Central memory CD8-positive, alpha-beta T cell (primary cell): ENCODE measurements around the gene MACROD2.

ENCODE experiments used
- ATAC-seq: fragments of 150-1000 bp; cut with Tn5 transposase; replicated peaks from 2 replicates; pipeline ENCODE4 v1.10.0; 2022; ENCODE audit warnings: mild to moderate bottlenecking, moderate FRiP score, moderate number of reproducible peaks; ENCODE audit not compliant: poor library complexity, severe bottlenecking; ENCODE audit errors: extremely low read depth
- DNase-seq, 2 donors: peaks; one replicate each; pipeline ENCODE4 v3.0.0; 2021; ENCODE audit warnings: low spot score in 2 of 2
- H3K27ac Mint-ChIP-seq: one replicate; pipeline ENCODE4 v1.8.0; 2022; ENCODE audit warnings: low read depth, mild to moderate bottlenecking, moderate library complexity, mixed read lengths
- H3K27me3 Mint-ChIP-seq: one replicate; pipeline ENCODE4 v1.8.0; 2022; ENCODE audit warnings: mixed read lengths
- H3K36me3 Mint-ChIP-seq: one replicate; pipeline ENCODE4 v1.8.0; 2022; ENCODE audit warnings: mild to moderate bottlenecking, moderate library complexity, mixed read lengths; ENCODE audit not compliant: insufficient read depth
- H3K4me1 Mint-ChIP-seq: one replicate; pipeline ENCODE4 v1.8.0; 2022; ENCODE audit warnings: mixed read lengths
- H3K4me3 Mint-ChIP-seq: one replicate; pipeline ENCODE4 v1.8.0; 2022; ENCODE audit warnings: mild to moderate bottlenecking, moderate library complexity, mixed read lengths
- H3K9me3 Mint-ChIP-seq: one replicate; pipeline ENCODE4 v1.8.0; 2022; ENCODE audit warnings: mixed read lengths

The MACROD2 gene

GRCh38 chr20:15251171-15251570 is 1255.9 kb downstream of the MACROD2 start:
- DNase-seq (no peak), ATAC-seq (no peak)
- Mint-ChIP-seq H3K4me1 (no peaks in the 10 kb centered on the region), H3K27me3 (no peaks in the 10 kb centered on the region), H3K9me3 (peaks cover 10% of the 10 kb centered on the region), H3K4me3 (no peak overlapping the region), H3K27ac (no peak overlapping the region), H3K36me3 (peaks cover 3% of the 10 kb centered on the region)

DNA sequence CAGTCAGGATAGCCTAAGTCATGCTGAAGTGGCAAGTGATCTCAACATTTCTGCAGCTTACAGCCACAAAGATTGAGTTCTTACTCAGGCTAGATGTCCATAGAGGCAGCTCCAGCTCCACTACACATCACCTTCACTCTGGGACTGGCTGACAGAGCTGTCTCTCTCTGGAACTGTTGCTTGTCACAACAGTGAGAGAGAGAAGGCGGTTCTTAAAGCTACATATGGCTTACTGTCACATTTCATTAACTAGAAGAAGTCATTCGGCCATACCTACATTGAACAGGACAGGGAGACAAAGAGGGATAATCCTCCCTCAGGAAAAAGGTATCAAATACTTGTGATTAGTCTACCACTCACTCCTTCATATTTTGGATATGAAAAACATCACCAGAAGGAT is 1257.0 kb downstream of the MACROD2 start:
- ATAC-seq (no peak), DNase-seq (no peak)
- H3K4me1 Mint-ChIP-seq, result no peaks in the 10 kb centered on the region
- H3K27me3 Mint-ChIP-seq, result no peaks in the 10 kb centered on the region
- no peak overlapping the region for H3K27ac Mint-ChIP-seq
- H3K36me3 Mint-ChIP-seq, result no peaks in the 10 kb centered on the region
- H3K9me3 Mint-ChIP-seq, result peaks cover 10% of the 10 kb centered on the region
- H3K4me3 Mint-ChIP-seq, result no peak overlapping the region

DNA sequence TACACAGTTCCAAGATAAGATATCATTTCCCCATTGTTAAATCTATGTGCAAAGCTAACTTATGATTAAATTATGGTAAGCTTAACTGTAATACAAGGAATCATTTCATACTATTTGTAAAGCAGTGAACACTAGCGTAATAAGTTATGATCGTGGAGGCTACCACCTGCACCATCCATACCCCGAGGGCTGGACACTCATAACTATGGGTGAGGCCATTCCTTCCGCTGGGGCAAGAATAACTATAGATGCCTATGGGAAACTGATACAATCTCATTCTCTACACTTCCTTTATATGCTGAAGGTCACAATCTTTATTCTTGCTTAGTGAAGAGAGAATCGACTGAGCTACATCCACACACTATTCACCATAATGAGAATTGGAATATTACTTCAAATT is 1258.1 kb downstream of the MACROD2 start:
- H3K4me1 Mint-ChIP-seq, result no peaks in the 10 kb centered on the region
- DNase-seq (no peak), ATAC-seq (no peak)
- no peak overlapping the region for H3K4me3 Mint-ChIP-seq
- peaks cover 5% of the 10 kb centered on the region for H3K9me3 Mint-ChIP-seq
- no peaks in the 10 kb centered on the region for H3K27me3 Mint-ChIP-seq
- H3K36me3 Mint-ChIP-seq, result no peaks in the 10 kb centered on the region
- no peak overlapping the region for H3K27ac Mint-ChIP-seq

DNA sequence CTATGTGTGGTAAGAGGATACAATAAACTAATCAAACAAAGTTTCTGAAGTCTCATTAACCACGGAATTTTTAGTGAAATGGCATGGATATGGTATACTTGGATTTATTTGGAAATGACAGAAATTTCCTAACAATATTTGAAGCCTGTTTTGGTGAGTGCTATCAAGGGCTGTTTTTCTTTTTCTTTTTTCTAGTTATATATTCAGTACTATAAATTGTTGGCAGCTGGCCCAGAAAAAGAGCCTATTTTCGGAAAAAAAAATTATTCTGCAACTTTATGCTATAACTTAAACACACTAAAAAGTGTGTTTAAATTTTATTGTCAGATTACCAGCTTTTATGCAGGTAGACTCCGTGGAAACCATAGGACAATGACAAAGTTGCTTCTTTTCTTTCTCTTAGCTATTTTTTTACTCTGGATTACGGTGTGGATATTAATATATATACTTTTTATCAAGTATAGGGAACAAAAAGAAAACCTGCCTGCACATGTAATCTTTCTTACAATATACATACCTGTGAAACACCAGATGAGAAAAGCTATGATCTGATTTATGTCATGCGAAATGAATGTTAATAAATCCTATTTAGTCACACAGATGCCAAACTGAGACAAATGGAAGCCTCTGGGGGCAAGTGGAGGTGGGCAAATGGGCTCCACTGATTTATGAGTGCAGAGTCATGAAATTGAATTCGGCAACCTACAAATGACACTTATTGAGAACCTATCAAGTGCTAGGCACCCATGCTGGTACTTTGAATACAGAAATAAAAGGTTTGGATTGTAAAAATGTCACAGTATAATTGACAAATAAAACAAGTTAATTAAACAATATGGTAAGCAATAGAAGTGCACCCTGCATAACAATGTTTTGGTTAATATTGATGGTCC is 1261.6 kb downstream of the MACROD2 start:
- Mint-ChIP-seq H3K4me3 (no peak overlapping the region), H3K4me1 (no peaks in the 10 kb centered on the region), H3K36me3 (peaks cover 1% of the 10 kb centered on the region), H3K9me3 (no peaks in the 10 kb centered on the region), H3K27me3 (no peaks in the 10 kb centered on the region), H3K27ac (no peak overlapping the region)
- ATAC-seq, result no peak
- no peak for DNase-seq

DNA sequence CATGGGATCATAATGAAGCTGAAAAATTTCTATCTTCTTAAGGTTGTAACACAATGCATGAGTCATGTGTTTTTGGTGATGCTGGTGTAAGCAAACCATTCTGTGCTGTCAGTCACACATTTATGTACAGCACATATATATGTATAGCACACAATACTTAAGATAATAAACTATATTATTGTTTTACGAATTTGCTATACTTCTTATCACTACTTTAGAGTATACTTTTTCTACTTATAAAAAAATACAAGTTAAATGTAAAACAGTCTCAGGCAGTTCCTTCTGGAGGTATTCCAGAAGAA is 1262.2 kb downstream of the MACROD2 start:
- no peak overlapping the region for H3K4me3 Mint-ChIP-seq
- no peak overlapping the region for H3K27ac Mint-ChIP-seq
- H3K9me3 Mint-ChIP-seq, result no peaks in the 10 kb centered on the region
- ATAC-seq (no peak), DNase-seq (no peak)
- no peaks in the 10 kb centered on the region for H3K27me3 Mint-ChIP-seq
- H3K36me3 Mint-ChIP-seq, result peaks cover 1% of the 10 kb centered on the region
- no peaks in the 10 kb centered on the region for H3K4me1 Mint-ChIP-seq

- H3K27me3 Mint-ChIP-seq, result no peaks in the 10 kb centered on the region
- no peaks in the 10 kb centered on the region for H3K4me1 Mint-ChIP-seq
- no peak for DNase-seq
- H3K9me3 Mint-ChIP-seq, result peaks cover 6% of the 10 kb centered on the region
- H3K27ac Mint-ChIP-seq, result no peak overlapping the region
- no peak overlapping the region for H3K4me3 Mint-ChIP-seq
- no peaks in the 10 kb centered on the region for H3K36me3 Mint-ChIP-seq
- no peak for ATAC-seq
These were observed 1270.4 kb downstream of the MACROD2 start for GRCh38 chr20:15265581-15266309.

GRCh38 chr20:15267935-15268334 is 1272.6 kb downstream of the MACROD2 start:
- H3K27ac Mint-ChIP-seq, result no peak overlapping the region
- H3K9me3 Mint-ChIP-seq, result peaks cover 6% of the 10 kb centered on the region
- no peaks in the 10 kb centered on the region for H3K4me1 Mint-ChIP-seq
- no peaks in the 10 kb centered on the region for H3K27me3 Mint-ChIP-seq
- H3K36me3 Mint-ChIP-seq, result no peaks in the 10 kb centered on the region
- H3K4me3 Mint-ChIP-seq, result no peak overlapping the region
- ATAC-seq (no peak), DNase-seq (no peak)

DNA sequence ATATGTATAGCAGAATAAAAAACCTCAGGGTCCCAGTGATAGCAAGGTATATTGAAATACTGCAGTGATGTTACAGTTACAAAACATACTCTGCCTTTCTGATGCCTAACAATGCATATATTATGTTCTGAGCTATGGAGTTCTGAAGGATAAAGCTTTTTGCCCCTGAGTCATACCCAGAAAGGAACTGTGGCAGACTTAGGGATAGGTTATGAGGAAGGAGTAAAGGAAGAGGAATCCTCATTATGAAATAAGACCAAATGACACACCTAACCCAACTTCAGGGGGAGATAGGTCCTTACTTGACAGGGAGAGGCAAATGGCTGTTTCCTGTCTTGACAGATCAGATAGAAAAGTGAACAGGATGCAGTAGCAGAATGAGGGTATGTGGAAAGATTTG is 1282.7 kb downstream of the MACROD2 start:
- Mint-ChIP-seq H3K27me3 (no peaks in the 10 kb centered on the region), H3K9me3 (peaks cover 25% of the 10 kb centered on the region), H3K36me3 (no peaks in the 10 kb centered on the region), H3K4me3 (no peak overlapping the region), H3K27ac (no peak overlapping the region), H3K4me1 (no peaks in the 10 kb centered on the region)
- ATAC-seq, result no peak
- no peak for DNase-seq

DNA sequence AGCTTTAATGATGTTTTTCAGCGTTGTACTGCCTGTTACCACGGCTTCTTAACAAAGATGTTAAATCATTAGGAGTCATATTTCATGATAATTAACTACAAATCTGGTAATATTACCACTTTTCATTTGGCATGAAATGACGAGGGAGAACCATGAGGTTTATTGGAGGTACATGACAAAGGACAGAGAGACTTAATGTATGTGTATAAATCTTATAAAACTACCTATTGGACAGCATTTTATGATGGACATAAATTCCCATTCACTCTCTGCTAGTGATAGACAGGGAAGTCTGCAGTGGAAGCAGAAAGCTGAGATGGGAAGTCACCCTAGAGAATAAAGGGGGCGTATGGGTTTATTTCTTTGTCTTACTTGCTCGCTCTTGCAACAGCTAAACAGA is 1292.0 kb downstream of the MACROD2 start:
- no peak for DNase-seq
- no peaks in the 10 kb centered on the region for H3K36me3 Mint-ChIP-seq
- no peak overlapping the region for H3K4me3 Mint-ChIP-seq
- no peak for ATAC-seq
- no peak overlapping the region for H3K27ac Mint-ChIP-seq
- H3K9me3 Mint-ChIP-seq, result peaks cover 19% of the 10 kb centered on the region
- H3K4me1 Mint-ChIP-seq, result no peaks in the 10 kb centered on the region
- no peaks in the 10 kb centered on the region for H3K27me3 Mint-ChIP-seq

- no peak for DNase-seq
- Mint-ChIP-seq H3K4me3 (no peak overlapping the region), H3K4me1 (no peaks in the 10 kb centered on the region), H3K9me3 (peaks cover 14% of the 10 kb centered on the region), H3K27ac (no peak overlapping the region), H3K27me3 (no peaks in the 10 kb centered on the region), H3K36me3 (no peaks in the 10 kb centered on the region)
- ATAC-seq, result no peak
These were observed 1292.8 kb downstream of the MACROD2 start for GRCh38 chr20:15288106-15288505.

GRCh38 chr20:15289337-15289736 is 1294.0 kb downstream of the MACROD2 start:
- no peak for DNase-seq
- ATAC-seq, result no peak
- H3K9me3 Mint-ChIP-seq, result peaks cover 16% of the 10 kb centered on the region
- no peaks in the 10 kb centered on the region for H3K36me3 Mint-ChIP-seq
- no peak overlapping the region for H3K4me3 Mint-ChIP-seq
- H3K27ac Mint-ChIP-seq, result no peak overlapping the region
- H3K27me3 Mint-ChIP-seq, result no peaks in the 10 kb centered on the region
- H3K4me1 Mint-ChIP-seq, result no peaks in the 10 kb centered on the region

- H3K4me3 Mint-ChIP-seq, result no peak overlapping the region
- no peaks in the 10 kb centered on the region for H3K27me3 Mint-ChIP-seq
- ATAC-seq (no peak), DNase-seq (no peak)
- no peak overlapping the region for H3K27ac Mint-ChIP-seq
- H3K4me1 Mint-ChIP-seq, result no peaks in the 10 kb centered on the region
- H3K9me3 Mint-ChIP-seq, result peaks cover 20% of the 10 kb centered on the region
- peaks cover 2% of the 10 kb centered on the region for H3K36me3 Mint-ChIP-seq
These were observed 1297.1 kb downstream of the MACROD2 start for GRCh38 chr20:15292405-15292804.

DNA sequence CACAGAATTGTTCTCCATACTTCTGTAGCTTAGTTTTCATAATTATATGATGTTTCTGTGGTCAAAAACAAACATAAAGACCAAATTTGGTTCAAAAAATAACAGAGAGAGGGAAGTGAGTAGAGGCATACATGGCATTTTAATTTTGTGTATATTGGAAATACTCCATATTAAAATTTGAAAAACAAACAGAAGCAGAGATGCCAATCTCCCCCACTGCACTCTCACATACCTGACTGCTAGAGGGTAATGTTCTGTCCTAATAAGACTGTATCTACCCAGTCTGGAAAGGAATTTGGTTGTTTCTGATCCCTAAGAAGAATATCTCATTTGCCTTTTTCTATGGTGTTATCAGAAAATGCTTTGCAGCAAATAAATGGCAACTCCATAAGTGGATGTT is 1301.1 kb downstream of the MACROD2 start:
- no peak overlapping the region for H3K27ac Mint-ChIP-seq
- H3K4me1 Mint-ChIP-seq, result no peaks in the 10 kb centered on the region
- DNase-seq (no peak), ATAC-seq (no peak)
- H3K36me3 Mint-ChIP-seq, result peaks cover 2% of the 10 kb centered on the region
- no peak overlapping the region for H3K4me3 Mint-ChIP-seq
- no peaks in the 10 kb centered on the region for H3K27me3 Mint-ChIP-seq
- H3K9me3 Mint-ChIP-seq, result peaks cover 6% of the 10 kb centered on the region
